Endothelial cell of umbilical vein (primary cell): ENCODE results near the gene CHI3L2. TPM values are rescaled to one million over a fixed set of nuclear protein-coding genes. Genes with fewer than 3 reads are reported as not detected.

ENCODE experiments used
- BruUV-seq: library from RNA; stranded (reverse); fragments of 400-500 nt; replicated peaks from 2 replicates; lab custom pipeline; 2021; lab: Mats Ljungman, UMichigan
- CTCF ChIA-PET: fragments of 300-600, 350-600 bp; sonication (Branson Sonifier 250); formaldehyde crosslinking; loops from one replicate; lab custom pipeline; 2021; ENCODE audit warnings: antibody characterized with exemption, inconsistent platforms; lab: Charles Lee
- POLR2A ChIA-PET: fragments of 300-600, 350-600 bp; sonication (Branson Sonifier 250); formaldehyde crosslinking; loops from one replicate; lab custom pipeline; 2021; ENCODE audit warnings: antibody characterized with exemption, inconsistent platforms; lab: Charles Lee
- DNase-seq: peaks from one replicate; pipeline ENCODE4 v3.0.0-alpha.2; 2011; ENCODE audit warnings: low read depth, low spot score
- FAIRE-seq: peaks from 2 replicates; lab custom pipeline; 2011; peaks lifted over from hg19 to GRCh38; lab: Jason Lieb, UNC
- H2AFZ ChIP-seq: 2 replicates; pipeline ENCODE4 v1.6.0; 2012; ENCODE audit warnings: low read depth, low read length, control low read depth, inconsistent platforms
- H3K27ac ChIP-seq: 2 replicates; pipeline ENCODE4 v1.5.1; 2011; ENCODE audit warnings: low read depth, mild to moderate bottlenecking, control low read depth, low read length, moderate library complexity; ENCODE audit not compliant: insufficient read depth
- H3K27me3 ChIP-seq, 2 experiments: 2 replicates each; pipeline versions ENCODE4 v1.6.0 to v1.6.1; 2011; ENCODE audit warnings: low read length in 2 of 2, mixed read lengths in 1 of 2; ENCODE audit not compliant: control insufficient read depth in 2 of 2, insufficient read depth in 2 of 2
- H3K36me3 ChIP-seq, 2 experiments: 2 replicates in 1 of 2; 3 replicates in 1 of 2; pipeline ENCODE4 v1.5.1; 2011; ENCODE audit warnings: low read length in 2 of 2, mild to moderate bottlenecking in 1 of 2, moderate library complexity in 1 of 2; ENCODE audit not compliant: control insufficient read depth in 2 of 2, insufficient read depth in 2 of 2; ENCODE audit errors: extremely low read depth in 1 of 2
- H3K4me1 ChIP-seq: 3 replicates; pipeline ENCODE4 v1.5.1; 2011; ENCODE audit warnings: mild to moderate bottlenecking, low read length; ENCODE audit not compliant: control insufficient read depth, insufficient read depth; ENCODE audit errors: extremely low read depth
- H3K4me2 ChIP-seq: 2 replicates; pipeline ENCODE4 v1.6.1; 2011; ENCODE audit warnings: low read length, control low read depth, mixed read lengths; ENCODE audit not compliant: insufficient read depth
- H3K4me3 ChIP-seq, 3 experiments: fragments of 200-600 bp in 1 of 3; sonication (generic), shearing (Covaris generic) in 1 of 3; replicated peaks in 1 of 3; 2 replicates each; pipeline ENCODE4 v1.5.1; 2011 to 2016; ENCODE audit warnings: control low read depth in 3 of 3, low read length in 3 of 3, mild to moderate bottlenecking in 2 of 3, inconsistent platforms in 1 of 3, low read depth in 1 of 3, moderate library complexity in 1 of 3; ENCODE audit not compliant: insufficient read depth in 1 of 3
- H3K79me2 ChIP-seq: 2 replicates; pipeline ENCODE4 v1.6.0; 2012; ENCODE audit warnings: low read length, inconsistent platforms; ENCODE audit not compliant: control insufficient read depth, insufficient read depth
- H3K9ac ChIP-seq: replicated peaks from 2 replicates; pipeline ENCODE3; 2011; ENCODE audit warnings: low read length, control low read depth; ENCODE audit not compliant: insufficient read depth; ENCODE audit errors: extremely low read depth
- H3K9me1 ChIP-seq: replicated peaks from 3 replicates; pipeline ENCODE4 v1.6.0; 2011; ENCODE audit warnings: mild to moderate bottlenecking, low read length; ENCODE audit not compliant: control insufficient read depth, insufficient read depth; ENCODE audit errors: extremely low read depth
- H3K9me3 ChIP-seq: replicated peaks from 2 replicates; pipeline ENCODE4 v1.5.1; 2012; ENCODE audit warnings: low read length, inconsistent platforms; ENCODE audit not compliant: control insufficient read depth, insufficient read depth
- H4K20me1 ChIP-seq: replicated peaks from 2 replicates; pipeline ENCODE3; 2011; ENCODE audit warnings: mild to moderate bottlenecking, low read length; ENCODE audit not compliant: control insufficient read depth, insufficient read depth; ENCODE audit errors: extremely low read depth
- EZH2 ChIP-seq: IDR thresholded peaks from 2 replicates; pipeline ENCODE4 v1.6.1; 2012; ENCODE audit warnings: borderline replicate concordance, low read depth, mild to moderate bottlenecking, moderate library complexity, low read length, inconsistent platforms; ENCODE audit not compliant: severe bottlenecking
- FOS ChIP-seq: IDR thresholded peaks from 2 replicates; pipeline ENCODE4 v1.6.1; 2011; ENCODE audit warnings: mild to moderate bottlenecking, low read length, moderate library complexity, borderline replicate concordance; ENCODE audit not compliant: insufficient read depth
- GATA2 ChIP-seq: IDR thresholded peaks from 2 replicates; pipeline ENCODE4 v1.7.0; 2011; ENCODE audit warnings: low read depth, mild to moderate bottlenecking, moderate library complexity, mixed read lengths, low read length; ENCODE audit not compliant: insufficient read length, insufficient read depth
- JUN ChIP-seq: IDR thresholded peaks from 2 replicates; pipeline ENCODE4 v1.6.1; 2011; ENCODE audit warnings: borderline replicate concordance, low read depth; ENCODE audit not compliant: insufficient read length, insufficient read depth
- MAX ChIP-seq: IDR thresholded peaks from 2 replicates; pipeline ENCODE4 v1.6.1; 2011; ENCODE audit not compliant: insufficient read depth, insufficient read length
- MYC ChIP-seq: IDR thresholded peaks from one replicate; pipeline ENCODE4 v1.6.1; 2011; ENCODE audit warnings: mild to moderate bottlenecking, low read depth, low read length
- POLR2A ChIP-seq: IDR thresholded peaks from 2 replicates; pipeline ENCODE4 v1.6.1; 2012; ENCODE audit warnings: low read depth, mild to moderate bottlenecking, control low read depth, low read length
- POLR2AphosphoS5 ChIP-seq: IDR thresholded peaks from 2 replicates; pipeline ENCODE4 v1.6.1; 2012; ENCODE audit warnings: low read depth, mild to moderate bottlenecking, control low read depth, low read length, moderate library complexity; ENCODE audit not compliant: insufficient read depth
- dilution Hi-C: fragments of 300-500 bp; cut with MboI; formaldehyde crosslinking; loops from one replicate; pipeline ENCODE4 v1.15.0; 2019; ENCODE audit warnings: low sequenced_read_pairs; ENCODE audit not compliant: extremely low pct_ligation_motif_present
- intact Hi-C: fragments of 100-400 bp; cut with micrococcal nuclease; formaldehyde crosslinking; loops from one replicate; pipeline ENCODE4 v1.10.0; 2022
- polyA plus RNA-seq, 4 experiments: library from polyadenylated mRNA; depleted of rRNA in 3 of 4; stranded (reverse) in 3 of 4; unstranded in 1 of 4; fragments of >200 nt; gene quantifications; 2 replicates each; pipeline versions ENCODE4 v1.2.1 to v1.2.3, GENCODE V29; 2011 to 2012; ENCODE audit warnings: missing spikeins in 1 of 4
- total RNA-seq: library from RNA; stranded (reverse); gene quantifications from 2 replicates; pipeline ENCODE4 v1.2.3, GENCODE V29; 2021
- TF ChIP-seq, protein P1 (sequence below), 2 donors: IDR thresholded peaks; 1 replicate in 1 of 2; 2 replicates in 1 of 2; pipeline ENCODE4 v1.5.1; 2011; ENCODE audit warnings: low read length in 2 of 2, mild to moderate bottlenecking in 2 of 2, moderate library complexity in 2 of 2, control low read depth in 1 of 2, inconsistent platforms in 1 of 2, low read depth in 1 of 2; ENCODE audit not compliant: insufficient read depth in 1 of 2; ENCODE audit errors: extremely low read depth in 1 of 2

The CHI3L2 gene
- total and polyA plus RNA-seq, 2 donors (not counting 3 experiments of a cell fraction or from before 2014, with no cell fraction given), result not detected

DNA sequence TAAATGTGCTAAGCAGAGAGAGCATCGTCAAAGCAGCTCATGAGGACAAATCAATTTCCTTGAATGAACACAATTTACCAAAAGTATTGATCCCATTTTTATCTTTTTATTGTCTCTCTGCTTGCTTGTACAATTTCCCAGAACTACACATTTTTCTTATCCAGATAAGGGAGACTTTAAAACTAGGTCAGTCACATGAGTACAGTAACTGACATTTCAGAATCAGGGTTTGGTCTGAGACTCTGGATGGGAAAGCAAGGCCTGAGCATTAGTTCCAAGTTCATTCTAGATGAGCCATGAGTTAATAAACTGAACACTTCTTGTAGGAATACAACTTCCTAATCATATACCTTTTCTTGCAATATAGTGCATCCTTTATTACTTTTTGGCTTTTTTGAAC, 15.6 kb upstream of the CHI3L2 start:
- dilution Hi-C loops (no loop called here), intact Hi-C loops (no loop called here)
- H3K36me3 ChIP-seq, result no peaks in the 10 kb centered on the region
- H3K79me2 ChIP-seq, result no peaks in the 10 kb centered on the region
- no peak overlapping the region for H3K27ac ChIP-seq
- H3K9ac ChIP-seq, result no peak overlapping the region
- no TSS peak for BruUV-seq
- no peaks in the 10 kb centered on the region for H3K9me1 ChIP-seq
- no peak overlapping the region for H2AFZ ChIP-seq
- no peaks in the 10 kb centered on the region for H3K4me1 ChIP-seq
- H3K4me2 ChIP-seq, result no peak overlapping the region
- no peaks in the 10 kb centered on the region for H4K20me1 ChIP-seq
- no peak for TF ChIP-seq POLR2A
- no peak for TF ChIP-seq MAX
- TF ChIP-seq POLR2AphosphoS5, result no peak
- TF ChIP-seq, protein P1, sequence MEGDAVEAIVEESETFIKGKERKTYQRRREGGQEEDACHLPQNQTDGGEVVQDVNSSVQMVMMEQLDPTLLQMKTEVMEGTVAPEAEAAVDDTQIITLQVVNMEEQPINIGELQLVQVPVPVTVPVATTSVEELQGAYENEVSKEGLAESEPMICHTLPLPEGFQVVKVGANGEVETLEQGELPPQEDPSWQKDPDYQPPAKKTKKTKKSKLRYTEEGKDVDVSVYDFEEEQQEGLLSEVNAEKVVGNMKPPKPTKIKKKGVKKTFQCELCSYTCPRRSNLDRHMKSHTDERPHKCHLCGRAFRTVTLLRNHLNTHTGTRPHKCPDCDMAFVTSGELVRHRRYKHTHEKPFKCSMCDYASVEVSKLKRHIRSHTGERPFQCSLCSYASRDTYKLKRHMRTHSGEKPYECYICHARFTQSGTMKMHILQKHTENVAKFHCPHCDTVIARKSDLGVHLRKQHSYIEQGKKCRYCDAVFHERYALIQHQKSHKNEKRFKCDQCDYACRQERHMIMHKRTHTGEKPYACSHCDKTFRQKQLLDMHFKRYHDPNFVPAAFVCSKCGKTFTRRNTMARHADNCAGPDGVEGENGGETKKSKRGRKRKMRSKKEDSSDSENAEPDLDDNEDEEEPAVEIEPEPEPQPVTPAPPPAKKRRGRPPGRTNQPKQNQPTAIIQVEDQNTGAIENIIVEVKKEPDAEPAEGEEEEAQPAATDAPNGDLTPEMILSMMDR (IDR thresholded peaks at IDR 0.05; ENCODE audit: extremely low read depth in 1 of 2, insufficient read depth in 1 of 2, low read depth in 1 of 2, low read length in 2 of 2), result no peak
- DNase-seq (no peak), FAIRE-seq (no peak)
- CTCF ChIA-PET, result no interaction called here
- peaks cover 11% of the 10 kb centered on the region in 2 experiments for H3K27me3 ChIP-seq
- POLR2A ChIA-PET, result no interaction called here
- no peak overlapping the region for H3K4me3 ChIP-seq
- no peaks in the 10 kb centered on the region for H3K9me3 ChIP-seq

DNA sequence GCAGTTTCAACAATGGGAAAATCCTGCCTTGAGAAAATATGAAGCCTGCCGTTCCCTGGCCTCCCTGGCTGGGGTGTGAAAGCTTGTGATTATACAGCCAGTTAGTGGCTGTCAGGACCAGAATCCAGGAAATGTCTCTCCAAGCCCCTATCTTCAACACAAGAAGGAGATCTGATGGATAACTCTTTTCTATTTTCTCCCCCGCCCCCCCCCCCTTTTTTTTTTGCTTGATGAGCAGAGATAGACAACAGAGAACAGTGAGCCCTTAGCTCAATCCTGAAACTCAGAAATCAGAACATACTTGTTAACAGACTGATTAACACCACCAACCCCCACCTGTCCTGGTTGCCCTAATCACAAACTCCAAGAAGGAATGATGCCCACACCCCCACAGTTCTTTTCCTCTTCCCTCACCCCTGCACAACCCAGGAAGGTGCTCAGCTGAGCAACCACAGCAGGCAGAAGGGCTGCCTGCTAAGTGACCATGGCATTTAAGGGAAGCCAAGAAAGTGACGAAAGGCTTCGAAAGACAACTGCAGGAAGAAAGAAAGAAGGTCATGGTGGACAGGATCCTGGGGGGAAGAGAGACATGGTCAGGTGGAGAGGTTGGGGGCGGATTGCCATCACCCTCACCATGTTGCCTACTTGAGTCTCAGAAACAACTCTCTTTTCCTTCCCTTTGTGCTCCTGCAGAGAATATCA, 14.7 kb upstream of the CHI3L2 start:
- CTCF ChIA-PET, result no interaction called here
- POLR2A ChIA-PET, result no interaction called here
- no peak for DNase-seq
- no peaks in the 10 kb centered on the region for H3K4me1 ChIP-seq
- no peaks in the 10 kb centered on the region for H3K79me2 ChIP-seq
- intact Hi-C loops, result no loop called here
- H3K27ac ChIP-seq, result no peak overlapping the region
- dilution Hi-C loops, result no loop called here
- peaks cover 6 to 9% of the 10 kb centered on the region in 2 experiments for H3K27me3 ChIP-seq
- no peak overlapping the region for H2AFZ ChIP-seq
- no peak overlapping the region for H3K4me3 ChIP-seq
- no peak overlapping the region for H3K9ac ChIP-seq
- no peaks in the 10 kb centered on the region for H3K36me3 ChIP-seq
- H3K4me2 ChIP-seq, result no peak overlapping the region
- no peaks in the 10 kb centered on the region for H3K9me1 ChIP-seq
- no peak for FAIRE-seq
- no peaks in the 10 kb centered on the region for H3K9me3 ChIP-seq
- TF ChIP-seq EZH2 (no peak), JUN (no peak), GATA2 (no peak), POLR2AphosphoS5 (no peak), MAX (no peak), FOS (no peak), MYC (no peak), POLR2A (no peak)
- TF ChIP-seq, protein P1 (IDR thresholded peaks at IDR 0.05; ENCODE audit: extremely low read depth in 1 of 2, insufficient read depth in 1 of 2, low read depth in 1 of 2, low read length in 2 of 2), result no peak
- BruUV-seq, result no TSS peak
- H4K20me1 ChIP-seq, result no peaks in the 10 kb centered on the region
